ENCODE results near the gene PEDS1. TPM values are rescaled to one million over a fixed set of nuclear protein-coding genes. Genes with fewer than 3 reads are reported as not detected.

The PEDS1 gene
- total and polyA plus RNA-seq, 2 of the 4 experiments (the other 2 are of a cell fraction) = 24.0 to 59.9 TPM

GRCh38 chr20:50111120-50111828, 42.2 kb downstream of the PEDS1 start (continued):
- TF ChIP-seq RAD21 (IDR thresholded peaks at IDR 0.05; ENCODE audit: low read length) (no peak), FOS (IDR thresholded peaks at IDR 0.05; ENCODE audit: low read depth, low read length) (peak; percentile 38)

GRCh38 chr20:50110141-50111047, 43.1 kb downstream of the PEDS1 start:
- TF ChIP-seq MAZ (IDR thresholded peaks at IDR 0.05; ENCODE audit: borderline replicate concordance, low read depth, low read length) (no peak), RAD21 (IDR thresholded peaks at IDR 0.05; ENCODE audit: low read length) (no peak)
- H2BK5ac ChIP-seq (ENCODE audit: low read depth, low read length, poor library complexity, severe bottlenecking) = peak overlapping the region; percentile 42
- no peak overlapping the region for H4K5ac ChIP-seq (ENCODE audit: low read depth, low read length)
- peak overlapping the region; percentile 95 for H3K4me2 ChIP-seq (ENCODE audit: low read depth, low read length)
- peaks cover 5% of the 10 kb centered on the region for H3K36me3 ChIP-seq (ENCODE audit: control insufficient read depth, insufficient read depth, low read length)
- H3K9me3 ChIP-seq (ENCODE audit: control insufficient read depth, insufficient read depth, low read length) = no peaks in the 10 kb centered on the region
- H3K9ac ChIP-seq (ENCODE audit: low read depth, low read length) = no peak overlapping the region
- peak overlapping the region; percentile 16; the same call in 1 of the 2 replicates for H3K14ac ChIP-seq (replicated peaks; ENCODE audit: low read depth, low read length)
- H3K9me1 ChIP-seq (ENCODE audit: insufficient read depth, low read length) = peaks cover 30% of the 10 kb centered on the region
- no peak overlapping the region for H3K4me3 ChIP-seq (ENCODE audit: insufficient read depth, low read depth, low read length)
- 91% methylated on average over 1 of the region's 4 CpGs; no CpG with 5 or more reads in 1 of the 2 experiments for WGBS, 2 experiments (ENCODE audit: extremely low coverage in 2 of 2, insufficient read length in 1 of 2)
- no peak overlapping the region for H3K56ac ChIP-seq (ENCODE audit: extremely low read depth, insufficient read depth, low read length)
- no peak overlapping the region for H4K91ac ChIP-seq (ENCODE audit: insufficient read depth, low read depth, low read length)
- H3K23ac ChIP-seq (ENCODE audit: low read depth, low read length) = peak overlapping the region; percentile 55
- H2AFZ ChIP-seq (replicated peaks; ENCODE audit: low read length, poor library complexity) = no peak overlapping the region
- H2BK120ac ChIP-seq (ENCODE audit: low read depth, low read length) = no peak overlapping the region
- POLR2A ChIA-PET (ENCODE audit: unreplicated experiment) = no interaction called here
- no peak overlapping the region for H2AK9ac ChIP-seq (replicated peaks; ENCODE audit: low read depth, low read length, poor library complexity)
- dilution Hi-C loops (cut with HindIII; ENCODE audit: low sequenced_read_pairs, unreplicated experiment) (no loop called here), in situ Hi-C loops (cut with MboI; ENCODE audit: low sequenced_read_pairs) (no loop called here), intact Hi-C loops (cut with micrococcal nuclease) (no loop called here)
- H2BK20ac ChIP-seq (ENCODE audit: low read depth, low read length) = no peak overlapping the region
- H2AK5ac ChIP-seq (ENCODE audit: low read depth, low read length) = peak overlapping the region; percentile 30
- peaks cover 21 to 77% of the 10 kb centered on the region in 2 experiments for H3K79me1 ChIP-seq (ENCODE audit: low read depth in 1 of 2, low read length in 2 of 2)
- peak overlapping the region in 1 of 2 experiments; percentile 39; a peak in 1 of 4 replicates for H4K8ac ChIP-seq (ENCODE audit: low read depth in 2 of 2, low read length in 2 of 2)
- H3K27me3 ChIP-seq (ENCODE audit: control insufficient read depth, insufficient read depth, low read length) = no peaks in the 10 kb centered on the region
- CTCF ChIA-PET = interaction anchor here (0.6 to 1.1 kb wide), 2 partner anchors 22 to 639 kb away, joined by 4 read pairs; no protein-coding TSS in a partner anchor
- no peak overlapping the region for H2BK15ac ChIP-seq (ENCODE audit: low read depth, low read length)
- H4K20me1 ChIP-seq (ENCODE audit: insufficient read depth, low read length) = peaks cover 68% of the 10 kb centered on the region
- H3K18ac ChIP-seq (ENCODE audit: low read depth, low read length) = no peak overlapping the region
- BruUV-seq (replicated peaks) = no TSS peak
- ATAC-seq (ENCODE audit: low read depth) = no peak
- DNase-seq = no peak
- peaks cover 38% of the 10 kb centered on the region for H3K4me1 ChIP-seq (ENCODE audit: control insufficient read depth, insufficient read depth, low read length)
- H3K4ac ChIP-seq (ENCODE audit: low read depth, low read length) = no peak overlapping the region
- H3K27ac ChIP-seq (ENCODE audit: insufficient read depth, low read length) = 0 out of 2 replicates have a peak overlapping the region, but pooled peaks have one; percentile 16

Measured in IMR-90 (cell line).